ENCODE data around the gene RPS5. TPM values are rescaled to one million over a fixed set of nuclear protein-coding genes. Genes with fewer than 3 reads are reported as not detected.

The RPS5 gene
- total and polyA plus RNA-seq, 9 of the 15 experiments (the other 6 are each of a cell fraction or from before 2014, with no cell fraction given) = 1,228 to 3,570 (median 2,484) TPM

DNA sequence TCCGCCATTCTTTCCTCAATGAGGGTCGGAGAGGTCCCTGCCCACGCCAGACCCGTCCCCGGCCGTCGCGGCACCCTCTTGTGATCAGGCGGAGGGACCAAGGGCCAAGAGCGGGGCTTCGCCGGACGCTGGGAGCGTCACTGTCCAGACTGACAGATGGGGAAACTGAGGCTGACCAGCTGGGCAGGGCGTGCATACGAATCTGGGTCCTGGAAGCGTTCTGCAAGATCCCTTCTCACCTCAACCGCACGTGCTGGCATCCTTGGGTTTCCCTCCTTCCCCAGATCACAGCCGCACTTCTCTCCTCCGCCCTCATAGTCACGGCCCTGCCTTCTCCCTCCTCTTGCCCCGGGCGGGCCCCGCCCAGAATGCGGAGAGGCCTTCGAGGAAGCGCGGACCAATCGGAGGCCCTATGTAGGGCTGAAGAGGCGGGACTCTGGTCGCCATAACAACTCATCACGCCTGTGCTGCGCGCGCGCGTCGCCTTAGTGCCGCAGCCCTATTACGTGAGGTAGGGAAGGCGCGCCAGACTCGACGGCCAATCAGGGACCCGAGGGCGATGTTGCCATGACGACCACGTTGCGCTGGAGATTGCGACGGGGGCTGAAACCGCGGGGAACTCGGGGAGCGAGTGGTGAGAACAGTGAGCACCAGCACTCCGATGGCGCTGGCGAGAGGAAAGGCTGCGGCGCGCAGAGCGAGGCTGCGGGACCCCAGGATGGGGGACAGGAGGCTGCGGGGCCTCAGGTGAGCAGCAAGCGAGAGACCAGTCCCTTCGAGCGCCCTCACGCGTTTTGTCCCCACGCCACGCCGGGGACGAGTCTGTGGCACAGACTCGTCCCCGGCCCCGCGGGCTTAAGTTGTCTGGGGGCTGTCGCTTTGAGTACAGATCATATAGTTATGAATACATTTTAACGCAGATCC lies 14.1 kb downstream of the RPS5 start (continued):
- TF ChIP-seq RBM14 (IDR thresholded peaks at IDR 0.05; ENCODE audit: borderline replicate concordance, insufficient read depth, low read depth, low read length) (no peak), ARNT (IDR thresholded peaks at IDR 0.05) (no peak), RFX1 (IDR thresholded peaks at IDR 0.05) (peak; percentile 100), ZNF274 (IDR thresholded peaks at IDR 0.05; ENCODE audit: borderline replicate concordance, low read depth, low read length) (no peak), ZNF583 (CRISPR knock-in tag; IDR thresholded peaks at IDR 0.05) (0 out of 2 replicates have a peak, but pooled peaks have one; percentile 44), CC2D1A (IDR thresholded peaks at IDR 0.05) (no peak), L3MBTL2 (IDR thresholded peaks at IDR 0.05) (peak; percentile 98), POLR2B (IDR thresholded peaks at IDR 0.05; ENCODE audit: low read depth, partially characterized antibody) (peak; percentile 87), HDAC2 (IDR thresholded peaks at IDR 0.05) (peak; percentile 53; the same call in 1 of the 2 replicates), FOSL1 (tag; conservative IDR thresholded peaks at IDR 0.05) (no peak), ETS2 (tag; IDR thresholded peaks at IDR 0.05; ENCODE audit: borderline replicate concordance, poor library complexity, severe bottlenecking) (no peak), ZNF12 (CRISPR knock-in tag; IDR thresholded peaks at IDR 0.05) (no peak), IRF2 (CRISPR knock-in tag; IDR thresholded peaks at IDR 0.05) (no peak), STAG1 (CRISPR knock-in tag; IDR thresholded peaks at IDR 0.05; ENCODE audit: borderline replicate concordance) (no peak), ATF2 (CRISPR knock-in tag; IDR thresholded peaks at IDR 0.05) (no peak), NFE2 (IDR thresholded peaks at IDR 0.05; ENCODE audit: low read depth) (no peak), ZSCAN32 (CRISPR knock-in tag; IDR thresholded peaks at IDR 0.05) (0 out of 2 replicates have a peak, but pooled peaks have one; percentile 10), MTA3 (IDR thresholded peaks at IDR 0.05; ENCODE audit: borderline replicate concordance) (peak; percentile 75; the same call in 1 of the 2 replicates), ZNF584 (CRISPR knock-in tag; IDR thresholded peaks at IDR 0.05; ENCODE audit: low read depth) (no peak)
- TF ChIP-seq, protein P1, sequence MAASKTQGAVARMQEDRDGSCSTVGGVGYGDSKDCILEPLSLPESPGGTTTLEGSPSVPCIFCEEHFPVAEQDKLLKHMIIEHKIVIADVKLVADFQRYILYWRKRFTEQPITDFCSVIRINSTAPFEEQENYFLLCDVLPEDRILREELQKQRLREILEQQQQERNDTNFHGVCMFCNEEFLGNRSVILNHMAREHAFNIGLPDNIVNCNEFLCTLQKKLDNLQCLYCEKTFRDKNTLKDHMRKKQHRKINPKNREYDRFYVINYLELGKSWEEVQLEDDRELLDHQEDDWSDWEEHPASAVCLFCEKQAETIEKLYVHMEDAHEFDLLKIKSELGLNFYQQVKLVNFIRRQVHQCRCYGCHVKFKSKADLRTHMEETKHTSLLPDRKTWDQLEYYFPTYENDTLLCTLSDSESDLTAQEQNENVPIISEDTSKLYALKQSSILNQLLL (CRISPR knock-in tag; IDR thresholded peaks at IDR 0.05; ENCODE audit: borderline replicate concordance) = no peak
- TF ChIP-seq, protein P2, sequence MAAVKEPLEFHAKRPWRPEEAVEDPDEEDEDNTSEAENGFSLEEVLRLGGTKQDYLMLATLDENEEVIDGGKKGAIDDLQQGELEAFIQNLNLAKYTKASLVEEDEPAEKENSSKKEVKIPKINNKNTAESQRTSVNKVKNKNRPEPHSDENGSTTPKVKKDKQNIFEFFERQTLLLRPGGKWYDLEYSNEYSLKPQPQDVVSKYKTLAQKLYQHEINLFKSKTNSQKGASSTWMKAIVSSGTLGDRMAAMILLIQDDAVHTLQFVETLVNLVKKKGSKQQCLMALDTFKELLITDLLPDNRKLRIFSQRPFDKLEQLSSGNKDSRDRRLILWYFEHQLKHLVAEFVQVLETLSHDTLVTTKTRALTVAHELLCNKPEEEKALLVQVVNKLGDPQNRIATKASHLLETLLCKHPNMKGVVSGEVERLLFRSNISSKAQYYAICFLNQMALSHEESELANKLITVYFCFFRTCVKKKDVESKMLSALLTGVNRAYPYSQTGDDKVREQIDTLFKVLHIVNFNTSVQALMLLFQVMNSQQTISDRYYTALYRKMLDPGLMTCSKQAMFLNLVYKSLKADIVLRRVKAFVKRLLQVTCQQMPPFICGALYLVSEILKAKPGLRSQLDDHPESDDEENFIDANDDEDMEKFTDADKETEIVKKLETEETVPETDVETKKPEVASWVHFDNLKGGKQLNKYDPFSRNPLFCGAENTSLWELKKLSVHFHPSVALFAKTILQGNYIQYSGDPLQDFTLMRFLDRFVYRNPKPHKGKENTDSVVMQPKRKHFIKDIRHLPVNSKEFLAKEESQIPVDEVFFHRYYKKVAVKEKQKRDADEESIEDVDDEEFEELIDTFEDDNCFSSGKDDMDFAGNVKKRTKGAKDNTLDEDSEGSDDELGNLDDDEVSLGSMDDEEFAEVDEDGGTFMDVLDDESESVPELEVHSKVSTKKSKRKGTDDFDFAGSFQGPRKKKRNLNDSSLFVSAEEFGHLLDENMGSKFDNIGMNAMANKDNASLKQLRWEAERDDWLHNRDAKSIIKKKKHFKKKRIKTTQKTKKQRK (IDR thresholded peaks at IDR 0.05; ENCODE audit: borderline replicate concordance, low read depth, low read length) = no peak
